Loucy (cell line): ENCODE data around the gene NR3C2.

Source experiments
- H2AFZ ChIP-seq: fragments of 200-600 bp; sonication (generic); 2 replicates; pipeline ENCODE4 v1.6.0; 2016; ENCODE audit warnings: antibody characterized with exemption, mild to moderate bottlenecking, low read length, moderate library complexity
- H3F3A ChIP-seq: fragments of 200-600 bp; 2 replicates; pipeline ENCODE4 v1.6.0; 2016; ENCODE audit warnings: antibody characterized with exemption, low read depth, mild to moderate bottlenecking
- H3K27me3 ChIP-seq: fragments of 200-600 bp; sonication (generic); 2 replicates; pipeline ENCODE4 v1.6.1; 2014; ENCODE audit warnings: low read length, mild to moderate bottlenecking; ENCODE audit not compliant: insufficient read depth, poor library complexity, severe bottlenecking
- H3K36me3 ChIP-seq: fragments of 200-600 bp; sonication (generic); 2 replicates; pipeline ENCODE4 v1.6.1; 2016; ENCODE audit warnings: low read length; ENCODE audit not compliant: insufficient read depth
- H3K4me1 ChIP-seq: fragments of 200-600 bp; sonication (generic); 2 replicates; pipeline ENCODE4 v1.5.1; 2014; ENCODE audit warnings: low read length, mild to moderate bottlenecking; ENCODE audit not compliant: insufficient read depth, poor library complexity, severe bottlenecking
- H3K4me2 ChIP-seq: fragments of 200-600 bp; sonication (generic); 2 replicates; pipeline ENCODE4 v1.6.0; 2014; ENCODE audit warnings: antibody characterized with exemption, low read length, low read depth, mild to moderate bottlenecking; ENCODE audit not compliant: poor library complexity, severe bottlenecking
- H3K4me3 ChIP-seq: fragments of 200-600 bp; sonication (generic); 2 replicates; pipeline ENCODE4 v1.5.1; 2014; ENCODE audit warnings: low read length, mild to moderate bottlenecking, mixed read lengths; ENCODE audit not compliant: poor library complexity, severe bottlenecking
- H3K79me2 ChIP-seq: fragments of 200-600 bp; sonication (generic); 2 replicates; pipeline ENCODE4 v1.6.1; 2014; ENCODE audit warnings: low read length; ENCODE audit not compliant: insufficient read depth
- H3K9ac ChIP-seq: fragments of 200-600 bp; sonication (generic); 2 replicates; pipeline ENCODE4 v1.6.0; 2014; ENCODE audit warnings: mild to moderate bottlenecking, low read depth, low read length, moderate library complexity; ENCODE audit not compliant: poor library complexity, severe bottlenecking
- H3K9me2 ChIP-seq: fragments of 200-600 bp; sonication (generic); replicated peaks from 2 replicates; pipeline ENCODE4 v1.6.1; 2016; ENCODE audit warnings: low read depth, low read length, mixed read lengths
- H3K9me3 ChIP-seq: fragments of 200-600 bp; sonication (generic); 2 replicates; pipeline ENCODE4 v1.6.1; 2014; ENCODE audit warnings: mild to moderate bottlenecking, antibody characterized with exemption, low read length, low read depth; ENCODE audit not compliant: insufficient read depth
- H4K20me1 ChIP-seq: fragments of 200-600 bp; sonication (generic); 2 replicates; pipeline ENCODE4 v1.6.0; 2014; ENCODE audit warnings: antibody characterized with exemption, low read length, mild to moderate bottlenecking; ENCODE audit not compliant: insufficient read depth, poor library complexity, severe bottlenecking
- CTCF ChIP-seq: fragments of 200-600 bp; sonication (generic); conservative IDR thresholded peaks from 2 replicates; pipeline ENCODE4 v1.5.1; 2014; ENCODE audit warnings: mild to moderate bottlenecking, antibody characterized with exemption, low read length
- EZH2phosphoT487 ChIP-seq: fragments of 200-600 bp; IDR thresholded peaks from 2 replicates; pipeline ENCODE4 v1.6.1; 2018; ENCODE audit warnings: antibody characterized with exemption, mild to moderate bottlenecking, moderate library complexity, borderline replicate concordance

NR3C2 gene

GRCh38 chr4:148057516-148057915 lies 384.7 kb downstream of the NR3C2 start:
- Histone ChIP-seq H3K4me3 (no peak overlapping the region), H3K4me1 (peaks cover 9% of the 10 kb centered on the region), H3K79me2 (no peaks in the 10 kb centered on the region), H3K9me2 (no peaks in the 10 kb centered on the region), H3K9ac (no peak overlapping the region), H3F3A (no peaks in the 10 kb centered on the region), H3K4me2 (no peak overlapping the region), H3K27me3 (no peaks in the 10 kb centered on the region), H3K9me3 (no peaks in the 10 kb centered on the region), H4K20me1 (no peaks in the 10 kb centered on the region), H2AFZ (no peak overlapping the region), H3K36me3 (no peaks in the 10 kb centered on the region)
- no peak for TF ChIP-seq CTCF

- Histone ChIP-seq H3K4me3 (no peak overlapping the region), H3K27me3 (no peaks in the 10 kb centered on the region), H3K9me2 (no peaks in the 10 kb centered on the region), H3K4me1 (peaks cover 9% of the 10 kb centered on the region), H3K9me3 (no peaks in the 10 kb centered on the region), H3K4me2 (no peak overlapping the region), H3K79me2 (no peaks in the 10 kb centered on the region), H3F3A (no peaks in the 10 kb centered on the region), H2AFZ (no peak overlapping the region), H4K20me1 (no peaks in the 10 kb centered on the region), H3K36me3 (no peaks in the 10 kb centered on the region), H3K9ac (no peak overlapping the region)
- TF ChIP-seq EZH2phosphoT487 (no peak), CTCF (peak; percentile 31)
Observed at GRCh38 chr4:148056879-148057278, 385.3 kb downstream of the NR3C2 start.

GRCh38 chr4:148055844-148056243 lies 386.4 kb downstream of the NR3C2 start:
- Histone ChIP-seq H3F3A (no peaks in the 10 kb centered on the region), H3K79me2 (no peaks in the 10 kb centered on the region), H3K4me2 (no peak overlapping the region), H3K4me3 (no peak overlapping the region), H3K36me3 (no peaks in the 10 kb centered on the region), H3K9ac (no peak overlapping the region), H2AFZ (no peak overlapping the region), H3K9me2 (no peaks in the 10 kb centered on the region), H3K9me3 (no peaks in the 10 kb centered on the region), H3K4me1 (peaks cover 5% of the 10 kb centered on the region), H4K20me1 (no peaks in the 10 kb centered on the region), H3K27me3 (no peaks in the 10 kb centered on the region)
- TF ChIP-seq EZH2phosphoT487 (no peak), CTCF (no peak)
